HuH-7 (cell line): ENCODE measurements around the gene DHRS9.
"Not testable (repeated sequence)": the region's sequence is repeated elsewhere in the genome, so short reads cannot be mapped to it uniquely, and the experiment has no call there.

Experiments
- DNase-seq: peaks from one replicate; pipeline ENCODE4 v3.0.0; 2011; ENCODE audit warnings: low spot score

DHRS9 gene

GRCh38 chr2:169069341-169069740 is at the start of gene DHRS9:
TSS of gene DHRS9 (plus strand) at chr2:169069563. CDS start at chr2:169081582, 12,019 bp downstream.
- DNase-seq = no peak

GRCh38 chr2:169023161-169023560 is 46.2 kb upstream of the DHRS9 start:
- DNase-seq = no peak

- DNase-seq = no peak
Observed at GRCh38 chr2:169026056-169026455, 43.3 kb upstream of the DHRS9 start.

GRCh38 chr2:169027234-169027633 is 42.1 kb upstream of the DHRS9 start:
- no peak for DNase-seq

GRCh38 chr2:169029341-169029740 is 40.0 kb upstream of the DHRS9 start:
- no peak for DNase-seq

GRCh38 chr2:169031202-169031601 is 38.2 kb upstream of the DHRS9 start, which contains the start of gene ABCB11:
TSS of gene ABCB11 (minus strand) at chr2:169031324. CDS start at chr2:169018125, 13,199 bp downstream.
- peak; percentile 22 for DNase-seq

GRCh38 chr2:169034256-169034655 is 35.1 kb upstream of the DHRS9 start:
- peak; percentile 22 for DNase-seq

GRCh38 chr2:169034984-169035544 is 34.3 kb upstream of the DHRS9 start:
- no peak for DNase-seq

GRCh38 chr2:169035887-169036286 is 33.5 kb upstream of the DHRS9 start:
- no peak for DNase-seq

- DNase-seq = no peak
Observed at GRCh38 chr2:169036736-169037440, 32.5 kb upstream of the DHRS9 start.

- no peak for DNase-seq
Observed at GRCh38 chr2:169038338-169038757, 31.0 kb upstream of the DHRS9 start.

GRCh38 chr2:169039702-169040101 is 29.7 kb upstream of the DHRS9 start:
- no peak for DNase-seq

- DNase-seq = no peak
Observed at GRCh38 chr2:169041594-169041993, 27.8 kb upstream of the DHRS9 start.

GRCh38 chr2:169042856-169043255 is 26.5 kb upstream of the DHRS9 start:
- DNase-seq = no peak

- DNase-seq = no peak
Observed at GRCh38 chr2:169046440-169047151, 22.8 kb upstream of the DHRS9 start.

GRCh38 chr2:169047256-169048250 is 21.8 kb upstream of the DHRS9 start:
- DNase-seq = no peak

- no peak for DNase-seq
Observed at GRCh38 chr2:169049142-169049541, 20.2 kb upstream of the DHRS9 start.

GRCh38 chr2:169050476-169051240 is 18.7 kb upstream of the DHRS9 start:
- DNase-seq = no peak

- DNase-seq = not testable (repeated sequence)
Observed at GRCh38 chr2:169054575-169054974, 14.8 kb upstream of the DHRS9 start.

GRCh38 chr2:169064199-169064598 is 5.2 kb upstream of the DHRS9 start:
- DNase-seq = not testable (repeated sequence)

GRCh38 chr2:169065422-169065821 is 3.9 kb upstream of the DHRS9 start:
- no peak for DNase-seq
